Stimulated activated CD4-positive, alpha-beta T cell treated with anti-CD3 and anti-CD28 coated beads, Interleukin-1b, Interleukin-23, amount 100 ng/mL, for 48 hours (primary cell): ENCODE data around the gene CISD2.
"Not testable (repeated sequence)": the region's sequence is repeated elsewhere in the genome, so short reads cannot be mapped to it uniquely, and the experiment has no call there.

Experiments used
- DNase-seq: peaks from one replicate; pipeline ENCODE4 v3.0.0-alpha.2; 2020

The CISD2 gene

GRCh38 chr4:102935716-102936115 lies 66.9 kb downstream of the CISD2 start:
- DNase-seq: no peak

GRCh38 chr4:102938063-102938462 lies 69.3 kb downstream of the CISD2 start:
- not testable (repeated sequence) for DNase-seq
